NK-92 (cell line): ENCODE data around the gene MINPP1.

Experiments used
- DNase-seq: peaks from one replicate; lab custom pipeline; 2025; ENCODE audit not compliant: unreplicated experiment; lab: John Stamatoyannopoulos, UW

Gene MINPP1

DNA sequence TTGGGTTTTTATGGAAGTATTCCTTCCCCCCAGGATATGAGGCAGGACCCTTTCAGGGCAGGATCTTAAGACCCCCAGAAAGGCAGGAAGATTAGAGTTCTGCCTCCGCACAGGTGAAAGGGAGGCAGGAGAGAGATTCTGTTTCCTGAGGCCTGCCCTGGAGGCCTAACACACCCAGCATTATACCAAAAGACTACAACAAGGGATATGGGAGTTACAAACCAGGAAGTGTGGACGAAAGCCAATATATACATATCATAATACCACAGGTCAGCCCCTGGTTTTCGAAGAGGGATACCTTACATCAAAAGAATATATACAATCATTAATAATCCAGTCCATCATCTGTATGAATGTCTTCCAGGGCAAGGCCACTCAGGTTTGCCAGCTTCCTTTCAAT is 14.2 kb downstream of the MINPP1 start:
- DNase-seq, result no peak

DNA sequence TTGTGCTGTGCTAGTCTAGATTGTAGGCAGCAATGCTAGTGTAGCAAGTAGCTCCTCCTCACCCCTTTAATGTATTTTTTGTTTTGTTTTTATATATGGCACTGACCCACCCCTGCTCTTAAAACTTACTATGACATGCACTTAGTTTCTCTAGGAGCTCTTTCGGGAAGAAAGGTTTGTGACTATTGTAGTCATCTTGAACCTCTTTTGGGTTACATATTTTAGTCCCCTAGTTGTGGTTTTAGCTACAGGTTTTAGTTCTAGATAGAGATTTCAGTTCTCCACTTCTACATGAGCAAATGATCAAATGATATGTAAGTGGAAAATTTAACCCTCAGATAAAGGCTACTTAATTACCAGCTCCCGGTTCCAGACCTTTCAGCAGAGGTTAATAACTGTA is 14.9 kb downstream of the MINPP1 start:
- DNase-seq, result no peak

DNA sequence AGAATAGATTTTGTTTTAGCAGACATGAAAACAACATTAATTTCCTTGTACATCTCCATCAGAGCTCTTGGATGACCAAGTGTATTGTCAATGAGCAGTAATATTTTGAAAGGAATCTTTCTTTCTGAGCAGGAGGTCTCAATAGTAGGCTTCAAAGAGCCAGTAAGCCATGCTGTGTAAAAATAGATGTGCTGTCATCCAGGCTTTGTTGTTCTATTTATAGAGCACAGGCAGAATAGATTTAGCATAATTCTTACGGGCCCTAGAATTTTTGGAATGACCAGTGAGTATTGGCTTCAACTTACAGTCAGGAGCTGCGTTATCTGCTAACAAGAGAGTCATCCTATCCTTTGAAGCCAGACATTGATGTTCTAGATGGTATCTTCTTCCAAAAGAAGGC is 19.0 kb downstream of the MINPP1 start:
- DNase-seq, result no peak

DNA sequence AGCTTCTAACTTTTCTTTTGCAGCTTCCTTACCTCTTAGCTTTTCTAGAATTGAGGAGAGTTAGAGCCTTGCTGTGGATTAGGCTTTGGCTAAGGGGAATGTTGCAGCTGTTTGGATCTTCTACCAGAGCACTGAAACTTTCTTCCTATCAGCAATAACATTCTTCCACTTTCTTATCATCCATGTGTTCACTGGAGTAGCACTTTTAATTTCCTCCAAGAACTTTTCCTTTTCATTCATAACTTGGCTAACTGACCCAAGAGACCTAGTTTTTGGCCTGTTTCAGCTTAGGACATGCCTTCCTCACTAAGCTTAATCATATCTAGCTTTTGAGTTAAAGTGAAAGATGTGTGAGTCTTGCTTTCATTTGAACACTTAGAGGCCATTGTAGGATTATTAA is 19.6 kb downstream of the MINPP1 start:
- DNase-seq, result no peak

DNA sequence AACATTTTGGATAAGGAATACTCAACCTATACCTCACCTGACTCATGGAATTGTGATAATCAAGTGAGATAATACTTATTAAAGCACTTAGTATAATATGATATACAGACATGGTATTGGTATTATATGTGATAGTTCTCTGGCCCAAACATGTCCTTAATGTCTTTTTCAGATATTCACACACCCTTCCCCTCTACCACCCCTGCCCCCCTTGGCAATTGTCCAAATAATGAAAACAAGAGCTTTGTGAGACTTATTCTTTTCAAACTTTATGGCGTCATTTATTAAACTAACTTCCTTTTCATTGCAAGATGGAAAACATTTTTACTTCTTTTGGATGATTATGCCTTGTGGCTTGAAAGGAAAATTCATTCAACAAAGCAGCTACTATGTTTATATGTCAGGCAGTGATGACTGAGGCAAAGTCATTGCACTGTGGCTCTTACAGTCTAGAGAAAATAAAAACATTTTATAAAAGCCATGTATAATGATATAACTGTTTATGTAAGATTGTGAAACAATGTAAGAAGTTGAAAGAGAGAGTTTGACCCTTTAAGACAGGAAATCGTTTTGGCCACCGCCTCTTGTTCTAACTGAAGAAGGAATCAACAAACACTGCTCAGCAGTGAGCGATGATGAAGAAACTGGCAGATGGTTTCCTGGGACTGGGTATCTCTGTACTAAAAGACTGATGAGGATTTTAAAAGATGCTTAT is 27.4 kb downstream of the MINPP1 start:
- no peak for DNase-seq

DNA sequence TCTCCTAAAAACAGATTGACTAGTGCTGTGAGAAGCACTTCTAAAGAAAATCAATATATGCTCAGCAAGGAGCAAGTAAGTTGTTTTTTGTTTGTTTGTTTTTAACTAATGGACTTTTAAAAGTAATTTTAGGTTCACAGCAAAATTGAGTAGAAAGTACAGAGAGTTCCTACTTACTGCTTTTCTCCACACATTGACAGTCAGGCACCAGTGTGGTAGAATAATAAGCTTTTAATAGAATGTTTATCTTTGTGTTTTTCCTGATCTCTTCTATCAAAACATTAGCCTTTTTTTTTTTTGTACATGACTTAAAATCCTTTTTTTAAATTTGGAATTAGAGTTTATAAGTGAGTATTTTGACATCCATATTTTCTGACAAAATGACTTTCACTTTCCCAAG is 28.0 kb downstream of the MINPP1 start:
- no peak for DNase-seq

DNA sequence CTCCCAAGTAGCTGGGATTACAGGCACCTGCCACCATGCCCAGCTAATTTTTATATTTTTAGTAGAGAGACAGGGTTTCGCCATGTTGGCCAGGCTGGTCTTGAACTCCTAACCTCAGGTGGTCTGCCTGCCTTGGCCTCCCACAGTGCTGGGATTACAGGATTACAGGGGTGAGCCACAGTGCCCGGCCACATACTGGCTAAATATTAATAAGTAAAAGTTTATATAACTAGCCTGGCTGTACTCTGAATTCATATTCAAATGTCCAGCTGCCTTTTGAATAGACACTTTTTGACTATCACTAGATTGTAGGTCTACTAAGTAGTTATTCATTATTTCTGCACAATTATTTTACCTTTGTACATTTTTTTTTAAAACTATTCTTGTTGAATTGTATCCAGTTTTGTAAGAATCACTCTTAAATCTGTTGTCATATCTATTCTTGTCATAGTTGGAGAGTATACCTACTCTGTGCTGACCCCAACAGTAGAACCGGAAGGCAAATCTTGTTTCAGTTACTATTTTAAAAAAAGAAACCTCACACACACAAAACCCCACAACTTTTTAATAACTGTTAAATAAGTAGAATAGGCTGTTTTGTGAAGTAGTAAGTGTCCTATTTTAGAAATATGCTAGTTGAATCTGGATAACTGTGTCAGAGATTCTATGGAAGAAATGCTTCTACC is 29.6 kb downstream of the MINPP1 start:
- no peak for DNase-seq

DNA sequence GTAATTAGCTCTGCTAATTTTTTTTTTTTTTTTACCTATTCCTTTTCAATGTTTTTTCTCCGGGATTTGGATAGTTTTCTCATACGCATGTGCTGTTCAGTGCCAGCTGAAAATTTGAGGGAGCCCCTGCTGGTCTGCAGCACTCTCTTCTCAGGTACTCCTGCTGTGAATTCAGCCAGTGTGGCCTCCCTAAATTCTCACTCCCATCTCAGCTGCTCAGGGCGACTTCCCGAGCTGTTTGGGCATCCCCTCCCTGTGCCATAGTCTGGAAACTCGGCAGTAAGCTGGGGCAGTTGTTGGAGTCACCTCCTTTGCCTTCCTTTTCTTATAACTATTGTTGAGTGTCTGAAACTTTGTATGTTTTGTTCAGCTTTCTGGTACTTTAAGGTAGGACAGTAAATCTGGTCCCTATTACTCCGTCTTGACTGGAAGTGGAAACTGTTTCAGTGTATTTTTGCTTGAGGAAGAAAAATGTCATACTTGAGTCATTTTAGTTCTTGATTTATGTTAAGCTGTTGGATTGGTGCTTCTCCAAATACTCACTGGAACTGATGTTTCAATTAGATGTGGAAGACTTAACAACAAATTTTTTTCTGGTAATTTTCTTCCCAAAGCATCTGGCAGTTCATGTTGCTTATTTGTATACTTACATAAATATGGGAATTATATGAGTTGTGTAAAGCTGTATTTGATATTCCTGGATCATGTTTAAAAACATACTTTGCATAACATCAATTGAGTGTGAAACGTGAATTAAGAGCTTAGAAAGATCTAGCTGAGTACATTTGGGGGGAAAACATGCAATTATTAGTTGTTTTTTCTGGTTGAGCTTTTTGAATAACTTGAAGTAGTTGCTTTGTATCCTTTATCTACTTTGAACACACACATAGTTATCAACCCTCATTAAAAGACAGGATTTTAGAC is 33.7 kb downstream of the MINPP1 start:
- DNase-seq, result no peak

DNA sequence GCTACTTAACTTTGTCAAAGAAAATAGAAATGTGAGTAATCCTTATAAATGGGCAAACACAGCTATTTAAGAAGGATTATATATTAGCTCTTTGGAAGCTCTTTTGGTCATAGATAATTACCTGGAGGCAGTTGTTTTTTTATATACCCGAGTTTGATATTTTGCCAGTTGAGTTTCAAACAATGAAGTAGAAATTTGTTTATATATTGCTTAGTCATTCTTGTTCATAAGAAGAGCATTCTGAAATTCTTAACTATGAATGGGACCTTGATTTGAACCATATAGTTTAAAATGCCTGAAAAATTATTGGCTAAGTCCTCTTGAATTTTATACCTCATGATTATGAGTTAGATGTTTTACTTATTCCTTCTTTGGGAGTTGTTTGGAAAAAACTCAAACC is 36.4 kb downstream of the MINPP1 start:
- DNase-seq, result no peak

DNA sequence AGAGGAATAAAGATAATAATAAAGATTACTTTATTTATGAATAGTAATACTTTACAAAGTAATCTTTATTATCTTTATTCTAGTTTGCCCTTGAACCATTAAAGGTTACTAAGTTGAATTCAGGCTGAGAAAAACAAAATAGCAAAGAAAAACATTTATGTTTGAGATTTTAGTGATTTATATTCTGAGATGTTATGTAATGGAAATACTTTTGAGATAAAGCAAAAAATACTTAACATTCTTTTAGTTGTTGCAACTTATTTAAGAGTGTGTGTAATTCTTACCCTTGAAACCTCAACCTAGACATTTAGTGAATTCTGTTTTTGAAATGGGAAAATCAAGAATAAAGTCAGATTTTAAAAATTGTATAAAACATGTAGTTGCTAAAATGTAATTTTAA is 40.0 kb downstream of the MINPP1 start:
- DNase-seq, result no peak

DNA sequence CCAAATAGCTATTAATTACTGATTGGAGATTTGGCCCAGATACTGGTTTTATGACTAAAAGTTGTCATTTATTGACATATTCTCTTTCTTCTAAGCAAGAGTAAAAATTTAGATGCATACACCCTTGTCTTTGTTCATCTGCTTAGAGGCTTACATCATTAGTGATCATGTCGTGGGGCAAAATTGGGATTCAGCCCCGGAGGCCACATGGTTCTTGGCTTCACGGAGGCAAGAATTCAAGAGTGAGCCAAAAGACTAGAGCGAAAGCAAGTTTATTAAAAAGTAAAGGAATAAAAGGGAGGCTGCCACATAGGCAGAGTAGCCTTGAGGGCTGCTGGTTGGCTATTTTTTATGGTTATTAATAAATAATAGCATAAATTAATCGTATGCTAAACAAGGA is 41.1 kb downstream of the MINPP1 start:
- no peak for DNase-seq

DNA sequence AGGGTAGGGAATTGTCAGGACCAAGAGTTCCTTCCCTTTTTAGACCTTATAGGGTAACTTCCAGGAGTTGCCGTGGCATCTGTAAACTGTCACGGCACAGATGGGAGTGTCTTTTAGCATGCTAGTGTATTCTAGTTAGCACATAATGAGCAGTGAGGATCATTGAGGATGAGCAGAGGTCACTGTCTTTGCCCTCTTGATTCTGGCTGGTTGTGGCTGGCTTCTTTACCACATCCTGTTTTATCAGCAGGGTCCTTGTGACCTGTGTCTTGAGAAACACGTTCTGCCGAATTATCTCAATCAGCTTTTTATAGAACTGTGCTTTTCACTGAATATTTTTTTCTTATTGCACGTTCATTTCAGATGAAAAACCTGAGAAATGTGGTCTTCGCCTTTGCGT is 41.5 kb downstream of the MINPP1 start:
- no peak for DNase-seq

DNA sequence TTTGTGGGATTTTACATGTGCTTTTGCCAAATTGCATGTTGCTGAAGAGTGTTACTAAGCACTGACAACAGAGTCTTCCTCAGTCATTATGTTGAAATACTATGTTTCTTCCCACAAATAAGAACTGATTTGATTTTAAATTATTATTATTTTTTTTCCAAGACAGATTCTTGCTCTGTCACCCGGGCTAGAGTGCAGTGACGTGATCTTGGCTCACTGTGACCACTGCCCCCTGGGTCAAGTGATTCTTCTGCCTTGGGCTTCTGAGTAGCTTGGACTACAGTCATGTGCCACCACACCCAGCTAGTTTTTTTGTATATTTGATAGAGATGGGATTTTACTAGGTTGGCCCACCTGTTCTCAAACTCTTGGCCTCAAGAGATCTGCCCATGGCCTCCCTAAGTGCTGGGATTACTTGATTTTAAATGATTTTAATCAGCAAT is 42.3 kb downstream of the MINPP1 start:
- DNase-seq, result no peak

DNA sequence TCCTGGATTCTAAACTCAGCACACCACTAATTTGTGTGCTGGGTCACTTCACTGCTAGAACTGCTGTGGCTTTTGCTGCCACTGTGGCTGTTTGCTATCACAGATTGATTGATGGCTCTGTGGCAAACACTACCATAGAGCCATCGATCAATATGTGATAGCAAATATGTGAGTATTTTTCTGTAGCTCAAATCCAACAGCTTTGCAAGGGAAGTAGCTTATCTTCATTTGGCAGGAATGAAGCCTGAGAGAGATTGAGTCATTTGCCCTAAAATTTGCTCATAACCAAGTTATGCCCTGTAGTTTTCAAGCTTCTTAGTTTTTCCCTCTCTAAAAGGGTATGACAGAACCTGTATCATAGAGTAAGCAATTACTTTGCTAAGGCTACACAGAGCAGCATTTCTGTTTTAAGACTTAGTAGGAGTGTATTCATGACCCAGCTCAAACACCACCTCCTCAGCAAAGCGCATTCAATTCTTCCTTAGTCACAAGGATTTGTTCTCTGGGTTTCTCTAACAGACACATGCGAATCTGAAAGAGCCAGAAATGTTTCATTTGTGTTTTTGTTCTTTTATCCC is 43.1 kb downstream of the MINPP1 start:
- no peak for DNase-seq

DNA sequence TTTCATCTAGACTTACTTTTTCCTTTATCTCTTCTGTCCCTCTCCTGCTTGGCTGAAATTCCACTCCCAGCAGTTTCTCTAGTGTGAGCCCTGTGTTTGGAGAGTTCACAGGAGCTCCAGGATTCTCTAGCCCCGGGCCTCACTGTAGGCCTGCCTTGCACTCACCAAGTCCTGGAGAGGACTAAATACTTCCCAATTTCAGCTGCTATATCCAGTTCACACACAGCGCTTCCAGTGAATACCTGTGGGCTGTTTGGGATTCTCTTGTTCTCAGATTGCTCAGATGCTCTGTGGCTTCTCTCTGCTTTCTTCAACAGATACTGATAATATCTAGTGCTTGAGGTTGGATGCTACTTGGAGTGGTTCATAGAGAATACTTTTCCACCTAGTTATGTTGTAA is 46.0 kb downstream of the MINPP1 start:
- DNase-seq, result no peak

DNA sequence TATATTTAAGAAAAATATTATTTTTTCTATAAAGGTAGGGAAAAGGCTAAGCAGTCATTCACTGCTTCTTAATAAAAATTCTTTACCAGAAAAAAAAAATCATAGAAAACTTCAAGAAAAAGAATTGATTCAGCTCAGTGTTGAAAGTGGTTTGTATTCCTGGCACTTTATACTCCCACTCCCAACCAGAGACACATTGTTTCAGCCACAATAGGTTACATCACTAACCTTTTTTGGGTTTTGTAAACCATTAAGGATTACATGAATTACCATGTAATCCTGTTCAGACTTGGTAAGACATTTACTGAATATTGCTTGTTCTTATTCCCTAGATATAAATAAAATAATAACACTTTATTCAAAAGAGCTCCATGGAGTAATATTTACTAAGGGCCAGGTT is 46.6 kb downstream of the MINPP1 start:
- no peak for DNase-seq

DNA sequence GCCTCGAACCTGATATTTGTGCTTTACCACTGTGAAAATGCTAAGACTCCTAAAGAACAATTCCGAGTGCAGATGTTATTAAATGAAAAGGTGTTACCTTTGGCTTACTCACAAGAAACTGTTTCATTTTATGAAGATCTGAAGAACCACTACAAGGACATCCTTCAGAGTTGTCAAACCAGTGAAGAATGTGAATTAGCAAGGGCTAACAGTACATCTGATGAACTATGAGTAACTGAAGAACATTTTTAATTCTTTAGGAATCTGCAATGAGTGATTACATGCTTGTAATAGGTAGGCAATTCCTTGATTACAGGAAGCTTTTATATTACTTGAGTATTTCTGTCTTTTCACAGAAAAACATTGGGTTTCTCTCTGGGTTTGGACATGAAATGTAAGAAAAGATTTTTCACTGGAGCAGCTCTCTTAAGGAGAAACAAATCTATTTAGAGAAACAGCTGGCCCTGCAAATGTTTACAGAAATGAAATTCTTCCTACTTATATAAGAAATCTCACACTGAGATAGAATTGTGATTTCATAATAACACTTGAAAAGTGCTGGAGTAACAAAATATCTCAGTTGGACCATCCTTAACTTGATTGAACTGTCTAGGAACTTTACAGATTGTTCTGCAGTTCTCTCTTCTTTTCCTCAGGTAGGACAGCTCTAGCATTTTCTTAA is 47.7 kb downstream of the MINPP1 start:
- DNase-seq, result no peak

DNA sequence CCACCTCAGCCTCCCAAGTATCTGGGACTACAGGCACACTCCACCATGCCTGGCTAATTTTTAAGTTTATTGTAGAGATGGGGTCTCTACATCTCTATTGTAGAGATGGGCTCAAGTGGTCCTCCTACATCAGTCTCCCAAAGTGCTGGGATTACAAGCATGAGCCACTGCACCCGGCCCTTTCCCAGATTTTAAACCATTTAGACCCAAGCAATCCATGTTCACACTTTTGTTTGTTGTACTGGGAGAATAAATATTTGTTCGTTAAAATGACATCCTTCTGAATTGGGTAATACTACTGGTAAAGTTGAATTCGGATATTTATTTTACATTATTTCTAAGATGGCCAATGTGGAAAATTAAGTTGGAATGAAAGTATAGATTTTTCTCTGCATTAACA is 52.7 kb downstream of the MINPP1 start:
- no peak for DNase-seq

DNA sequence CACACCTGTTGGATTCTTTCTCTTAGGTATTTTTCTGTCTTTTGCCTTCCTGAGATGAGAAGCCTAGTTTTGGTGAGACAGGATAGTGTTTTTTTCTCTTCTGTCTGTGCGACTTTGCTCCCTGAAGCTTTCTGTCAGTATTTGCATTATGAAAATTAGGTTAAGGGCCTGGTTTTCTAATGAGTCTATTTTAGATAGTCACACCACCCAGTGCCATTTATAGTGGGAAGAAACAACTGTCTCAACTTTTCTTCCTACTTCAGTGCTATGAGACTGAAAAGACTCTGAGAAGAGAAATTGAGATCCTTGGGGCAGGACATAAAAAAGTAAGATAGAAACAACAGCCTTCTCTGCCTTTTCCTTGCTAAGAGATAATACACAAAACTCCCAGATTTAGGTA is 53.6 kb downstream of the MINPP1 start:
- DNase-seq, result no peak

DNA sequence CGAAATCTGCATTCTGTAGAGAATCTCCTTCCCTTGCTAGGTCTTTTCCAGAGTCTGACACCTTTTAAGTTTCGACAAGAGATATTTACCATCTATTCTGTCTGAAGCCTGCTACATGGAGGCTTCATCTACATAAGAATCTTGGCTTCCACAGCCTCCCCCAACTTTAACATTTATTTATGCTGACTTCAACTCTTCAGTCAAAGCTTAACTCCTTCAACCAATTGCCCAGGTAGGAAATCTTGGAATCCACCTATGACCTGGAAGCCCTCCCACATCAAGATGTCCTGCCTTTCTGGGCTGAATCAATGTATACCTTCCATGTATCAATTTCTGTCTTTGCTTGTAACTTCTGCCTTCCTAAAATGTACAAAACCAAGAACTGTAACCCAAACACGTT is 54.7 kb downstream of the MINPP1 start:
- no peak for DNase-seq
